ENCODE results near the gene TBC1D22A.

TBC1D22A gene

DNA sequence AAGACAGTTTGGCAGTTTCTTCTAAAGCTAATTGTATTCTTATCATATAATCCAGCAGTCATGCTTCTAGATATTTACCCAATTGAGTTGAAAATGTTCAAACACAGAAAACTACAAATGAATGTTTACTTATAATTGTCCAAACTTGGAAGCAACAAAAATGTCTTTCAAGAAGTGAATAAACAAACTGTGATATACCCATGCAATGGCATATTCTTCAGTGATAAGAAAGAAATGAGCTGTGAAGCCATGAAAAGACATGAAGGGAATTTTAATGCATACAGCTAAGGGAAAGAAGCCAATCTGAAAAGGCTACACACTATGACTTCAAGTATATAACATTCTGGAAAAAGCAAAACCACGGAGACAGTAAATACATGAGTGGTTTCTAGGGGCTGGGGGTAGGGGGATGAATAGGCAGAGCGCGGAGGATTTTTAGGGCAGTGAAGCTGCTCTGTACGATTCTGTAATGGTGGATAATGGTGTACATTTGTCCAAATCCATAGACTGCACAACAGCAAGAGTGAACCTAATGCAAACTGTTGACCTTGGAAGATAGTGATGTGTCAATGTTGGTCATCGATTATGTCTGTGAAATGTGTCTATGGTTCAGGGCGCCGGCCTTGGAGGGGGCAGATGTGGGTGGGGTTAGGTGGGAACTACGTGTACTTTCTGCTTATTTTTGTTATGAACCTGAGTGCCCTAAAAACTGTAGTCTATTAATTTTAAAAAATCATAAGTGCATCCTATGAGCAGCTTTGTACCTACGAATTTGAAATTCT lies 424.9 kb downstream of the TBC1D22A start:
- TF ChIP-seq SNAI2 (CRISPR knock-in tag; IDR thresholded peaks at IDR 0.05) (no peak), ZNF8 (CRISPR knock-in tag; IDR thresholded peaks at IDR 0.05) (no peak), ZFP3 (CRISPR knock-in tag; IDR thresholded peaks at IDR 0.05) (no peak), ARNTL (CRISPR knock-in tag; IDR thresholded peaks at IDR 0.05; ENCODE audit: borderline replicate concordance, low read depth) (no peak), TCF4 (CRISPR knock-in tag; IDR thresholded peaks at IDR 0.05; ENCODE audit: borderline replicate concordance) (no peak), TOX (CRISPR knock-in tag; IDR thresholded peaks at IDR 0.05; ENCODE audit: borderline replicate concordance) (no peak), CSDC2 (CRISPR knock-in tag; IDR thresholded peaks at IDR 0.05) (no peak), GLIS3 (CRISPR knock-in tag; IDR thresholded peaks at IDR 0.05) (no peak), RARB (CRISPR knock-in tag; IDR thresholded peaks at IDR 0.05) (no peak), ISL1 (CRISPR knock-in tag; IDR thresholded peaks at IDR 0.05) (no peak), ZNF565 (CRISPR knock-in tag; conservative IDR thresholded peaks at IDR 0.05; ENCODE audit: low read depth) (no peak), ZFP30 (CRISPR knock-in tag; IDR thresholded peaks at IDR 0.05) (no peak), BACH2 (CRISPR knock-in tag; IDR thresholded peaks at IDR 0.05; ENCODE audit: borderline replicate concordance) (no peak), ZC3H10 (CRISPR knock-in tag; IDR thresholded peaks at IDR 0.05) (no peak), ESRRG (CRISPR knock-in tag; IDR thresholded peaks at IDR 0.05) (no peak), ZNF70 (CRISPR knock-in tag; IDR thresholded peaks at IDR 0.05) (no peak)
- TF ChIP-seq, protein P1, sequence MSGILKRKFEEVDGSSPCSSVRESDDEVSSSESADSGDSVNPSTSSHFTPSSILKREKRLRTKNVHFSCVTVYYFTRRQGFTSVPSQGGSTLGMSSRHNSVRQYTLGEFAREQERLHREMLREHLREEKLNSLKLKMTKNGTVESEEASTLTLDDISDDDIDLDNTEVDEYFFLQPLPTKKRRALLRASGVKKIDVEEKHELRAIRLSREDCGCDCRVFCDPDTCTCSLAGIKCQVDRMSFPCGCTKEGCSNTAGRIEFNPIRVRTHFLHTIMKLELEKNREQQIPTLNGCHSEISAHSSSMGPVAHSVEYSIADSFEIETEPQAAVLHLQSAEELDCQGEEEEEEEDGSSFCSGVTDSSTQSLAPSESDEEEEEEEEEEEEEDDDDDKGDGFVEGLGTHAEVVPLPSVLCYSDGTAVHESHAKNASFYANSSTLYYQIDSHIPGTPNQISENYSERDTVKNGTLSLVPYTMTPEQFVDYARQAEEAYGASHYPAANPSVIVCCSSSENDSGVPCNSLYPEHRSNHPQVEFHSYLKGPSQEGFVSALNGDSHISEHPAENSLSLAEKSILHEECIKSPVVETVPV (CRISPR knock-in tag; IDR thresholded peaks at IDR 0.05): no peak
- TF ChIP-seq, protein P2, sequence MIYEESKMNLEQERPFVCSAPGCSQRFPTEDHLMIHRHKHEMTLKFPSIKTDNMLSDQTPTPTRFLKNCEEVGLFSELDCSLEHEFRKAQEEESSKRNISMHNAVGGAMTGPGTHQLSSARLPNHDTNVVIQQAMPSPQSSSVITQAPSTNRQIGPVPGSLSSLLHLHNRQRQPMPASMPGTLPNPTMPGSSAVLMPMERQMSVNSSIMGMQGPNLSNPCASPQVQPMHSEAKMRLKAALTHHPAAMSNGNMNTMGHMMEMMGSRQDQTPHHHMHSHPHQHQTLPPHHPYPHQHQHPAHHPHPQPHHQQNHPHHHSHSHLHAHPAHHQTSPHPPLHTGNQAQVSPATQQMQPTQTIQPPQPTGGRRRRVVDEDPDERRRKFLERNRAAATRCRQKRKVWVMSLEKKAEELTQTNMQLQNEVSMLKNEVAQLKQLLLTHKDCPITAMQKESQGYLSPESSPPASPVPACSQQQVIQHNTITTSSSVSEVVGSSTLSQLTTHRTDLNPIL (CRISPR knock-in tag; IDR thresholded peaks at IDR 0.05; ENCODE audit: low read depth): no peak
- TF ChIP-seq, protein P3, sequence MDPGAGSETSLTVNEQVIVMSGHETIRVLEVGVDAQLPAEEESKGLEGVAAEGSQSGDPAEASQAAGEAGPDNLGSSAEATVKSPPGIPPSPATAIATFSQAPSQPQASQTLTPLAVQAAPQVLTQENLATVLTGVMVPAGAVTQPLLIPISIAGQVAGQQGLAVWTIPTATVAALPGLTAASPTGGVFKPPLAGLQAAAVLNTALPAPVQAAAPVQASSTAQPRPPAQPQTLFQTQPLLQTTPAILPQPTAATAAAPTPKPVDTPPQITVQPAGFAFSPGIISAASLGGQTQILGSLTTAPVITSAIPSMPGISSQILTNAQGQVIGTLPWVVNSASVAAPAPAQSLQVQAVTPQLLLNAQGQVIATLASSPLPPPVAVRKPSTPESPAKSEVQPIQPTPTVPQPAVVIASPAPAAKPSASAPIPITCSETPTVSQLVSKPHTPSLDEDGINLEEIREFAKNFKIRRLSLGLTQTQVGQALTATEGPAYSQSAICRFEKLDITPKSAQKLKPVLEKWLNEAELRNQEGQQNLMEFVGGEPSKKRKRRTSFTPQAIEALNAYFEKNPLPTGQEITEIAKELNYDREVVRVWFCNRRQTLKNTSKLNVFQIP (CRISPR knock-in tag; IDR thresholded peaks at IDR 0.05; ENCODE audit: borderline replicate concordance, low read depth): no peak
- TF ChIP-seq, protein P4, sequence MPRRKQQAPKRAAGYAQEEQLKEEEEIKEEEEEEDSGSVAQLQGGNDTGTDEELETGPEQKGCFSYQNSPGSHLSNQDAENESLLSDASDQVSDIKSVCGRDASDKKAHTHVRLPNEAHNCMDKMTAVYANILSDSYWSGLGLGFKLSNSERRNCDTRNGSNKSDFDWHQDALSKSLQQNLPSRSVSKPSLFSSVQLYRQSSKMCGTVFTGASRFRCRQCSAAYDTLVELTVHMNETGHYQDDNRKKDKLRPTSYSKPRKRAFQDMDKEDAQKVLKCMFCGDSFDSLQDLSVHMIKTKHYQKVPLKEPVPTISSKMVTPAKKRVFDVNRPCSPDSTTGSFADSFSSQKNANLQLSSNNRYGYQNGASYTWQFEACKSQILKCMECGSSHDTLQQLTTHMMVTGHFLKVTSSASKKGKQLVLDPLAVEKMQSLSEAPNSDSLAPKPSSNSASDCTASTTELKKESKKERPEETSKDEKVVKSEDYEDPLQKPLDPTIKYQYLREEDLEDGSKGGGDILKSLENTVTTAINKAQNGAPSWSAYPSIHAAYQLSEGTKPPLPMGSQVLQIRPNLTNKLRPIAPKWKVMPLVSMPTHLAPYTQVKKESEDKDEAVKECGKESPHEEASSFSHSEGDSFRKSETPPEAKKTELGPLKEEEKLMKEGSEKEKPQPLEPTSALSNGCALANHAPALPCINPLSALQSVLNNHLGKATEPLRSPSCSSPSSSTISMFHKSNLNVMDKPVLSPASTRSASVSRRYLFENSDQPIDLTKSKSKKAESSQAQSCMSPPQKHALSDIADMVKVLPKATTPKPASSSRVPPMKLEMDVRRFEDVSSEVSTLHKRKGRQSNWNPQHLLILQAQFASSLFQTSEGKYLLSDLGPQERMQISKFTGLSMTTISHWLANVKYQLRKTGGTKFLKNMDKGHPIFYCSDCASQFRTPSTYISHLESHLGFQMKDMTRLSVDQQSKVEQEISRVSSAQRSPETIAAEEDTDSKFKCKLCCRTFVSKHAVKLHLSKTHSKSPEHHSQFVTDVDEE (CRISPR knock-in tag; IDR thresholded peaks at IDR 0.05): no peak
- no peak for ATAC-seq

DNA sequence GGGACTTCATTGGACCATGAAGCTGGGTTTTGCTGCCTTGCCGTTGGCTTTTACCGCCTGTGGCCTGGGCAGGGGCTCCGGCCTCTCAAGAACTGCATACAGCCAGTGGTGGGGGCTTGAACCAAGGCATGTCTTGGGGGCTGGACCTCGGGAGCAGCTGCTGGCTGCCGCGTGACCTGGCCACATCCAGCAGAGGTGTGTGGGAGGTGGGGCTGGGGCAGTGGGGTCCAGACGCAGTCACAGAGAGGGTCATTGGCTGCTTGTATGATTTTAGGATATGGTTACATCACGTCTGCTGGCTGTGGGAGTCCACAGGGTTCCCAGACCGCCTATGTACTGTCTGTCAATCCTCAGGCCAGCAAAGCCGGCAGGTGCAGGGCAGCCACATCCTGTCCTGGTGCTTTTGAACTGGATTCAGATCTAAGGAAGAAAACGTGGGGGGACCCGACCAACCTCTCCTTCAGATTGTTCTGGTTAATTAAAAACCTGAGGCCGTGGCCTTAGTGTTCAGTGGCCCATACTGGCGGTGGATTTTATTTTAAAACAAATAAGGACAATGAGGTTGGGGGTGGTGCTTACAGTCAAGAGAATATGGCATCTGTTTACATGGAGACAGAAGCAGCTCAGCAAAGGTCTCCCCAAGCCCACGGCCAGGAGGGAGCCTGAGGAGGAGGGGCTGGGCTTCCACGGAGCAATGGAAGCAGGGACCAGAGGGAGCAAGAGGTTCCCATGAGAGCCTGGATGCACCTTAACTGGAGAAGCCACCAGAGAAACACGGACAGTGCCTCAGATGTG lies 426.0 kb downstream of the TBC1D22A start:
- TF ChIP-seq, protein P4 (CRISPR knock-in tag; IDR thresholded peaks at IDR 0.05): no peak
- no peak for TF ChIP-seq ISL1 (CRISPR knock-in tag; IDR thresholded peaks at IDR 0.05)
- TF ChIP-seq, protein P2 (CRISPR knock-in tag; IDR thresholded peaks at IDR 0.05; ENCODE audit: low read depth): no peak
- no peak for TF ChIP-seq ZNF70 (CRISPR knock-in tag; IDR thresholded peaks at IDR 0.05)
- TF ChIP-seq ZC3H10 (CRISPR knock-in tag; IDR thresholded peaks at IDR 0.05): no peak
- no peak for TF ChIP-seq TCF4 (CRISPR knock-in tag; IDR thresholded peaks at IDR 0.05; ENCODE audit: borderline replicate concordance)

More for the DNA sequence above, 426.0 kb downstream of the TBC1D22A start:
- ATAC-seq: no peak
